GM12878 (cell line): Measurements from ENCODE around the gene RINL. TPM values are rescaled to one million over a fixed set of nuclear protein-coding genes. Genes with fewer than 3 reads are reported as not detected.
A peak's percentile ranks its signal among the peaks of the same experiment; 100 is the strongest.

Experiments used
- ATAC-seq: fragments of 200-7000 bp; cut with Tn5 transposase; 3 replicates; pipeline ENCODE4 v1.9.1; 2020; ENCODE audit warnings: mild to moderate bottlenecking, moderate library complexity
- BruUV-seq: library from RNA; stranded (reverse); fragments of 400-500 nt; replicated peaks from 2 replicates; lab custom pipeline; 2021; lab: Mats Ljungman, UMichigan
- CTCF ChIA-PET: fragments of 300-600 bp; sonication (Branson Sonifier 250); formaldehyde crosslinking; extraction: SDS; loops from one replicate; lab custom pipeline; 2021; ENCODE audit warnings: inconsistent platforms; lab: Yijun Ruan, JAX
- POLR2A ChIA-PET: fragments of 350-600 bp; formaldehyde crosslinking; extraction: SDS; loops from one replicate; lab custom pipeline; 2021; ENCODE audit warnings: inconsistent platforms; lab: Charles Lee
- RAD21 ChIA-PET: fragments of 300-600 bp; sonication (Branson Sonifier 250); formaldehyde crosslinking; loops from one replicate; lab custom pipeline; 2023; ENCODE audit warnings: antibody characterized with exemption; ENCODE audit not compliant: unreplicated experiment; lab: Charles Lee
- SMC1A ChIA-PET: fragments of 300-600 bp; sonication (Branson Sonifier 250); formaldehyde crosslinking; loops from one replicate; lab custom pipeline; 2023; ENCODE audit not compliant: unreplicated experiment, uncharacterized antibody; lab: Charles Lee
- DNase-seq: peaks from one replicate; pipeline ENCODE4 v3.0.0-alpha.2; 2011; ENCODE audit warnings: low read depth, low spot score
- FAIRE-seq: peaks from 3 replicates; lab custom pipeline; 2011; peaks lifted over from hg19 to GRCh38; lab: Jason Lieb, UNC
- H2AFZ ChIP-seq: 2 replicates; pipeline ENCODE4 v1.6.0; 2011; ENCODE audit warnings: low read depth, low read length, control low read depth; ENCODE audit not compliant: control insufficient read depth
- H3K27ac ChIP-seq: 2 replicates; pipeline ENCODE4 v1.5.1; 2011; ENCODE audit warnings: control low read depth; ENCODE audit not compliant: control insufficient read depth, insufficient read depth
- H3K27me3 ChIP-seq, 2 experiments: replicated peaks in 1 of 2; 2 replicates each; pipeline versions ENCODE4 v1.6.0 to v1.6.1; 2011; ENCODE audit warnings: low read length in 1 of 2; ENCODE audit not compliant: control insufficient read depth in 2 of 2, insufficient read depth in 2 of 2
- H3K36me3 ChIP-seq, 2 experiments: 2 replicates each; pipeline ENCODE4 v1.5.1; 2011; ENCODE audit warnings: low read length in 1 of 2; ENCODE audit not compliant: control insufficient read depth in 2 of 2, insufficient read depth in 2 of 2
- H3K4me1 ChIP-seq: 2 replicates; pipeline ENCODE4 v1.6.1; 2011; ENCODE audit warnings: mild to moderate bottlenecking, low read length, moderate library complexity, mixed read lengths; ENCODE audit not compliant: control insufficient read depth, insufficient read depth
- H3K4me2 ChIP-seq: 2 replicates; pipeline ENCODE4 v1.6.0; 2011; ENCODE audit warnings: control low read depth; ENCODE audit not compliant: control insufficient read depth, insufficient read depth
- H3K4me3 ChIP-seq: fragments of 200-600 bp; sonication (generic); 2 replicates; pipeline ENCODE4 v1.5.1; 2016
- H3K79me2 ChIP-seq: 2 replicates; pipeline ENCODE4 v1.6.0; 2011; ENCODE audit warnings: low read length; ENCODE audit not compliant: control insufficient read depth, insufficient read depth
- H3K9ac ChIP-seq: 2 replicates; pipeline ENCODE4 v1.8.0; 2011; ENCODE audit warnings: low read length, control low read depth, mixed read lengths; ENCODE audit not compliant: control insufficient read depth, insufficient read depth
- H3K9me3 ChIP-seq: replicated peaks from 3 replicates; pipeline ENCODE4 v1.5.1; 2011; ENCODE audit warnings: mild to moderate bottlenecking, low read length; ENCODE audit not compliant: control insufficient read depth, insufficient read depth
- H4K20me1 ChIP-seq: 2 replicates; pipeline ENCODE4 v1.6.0; 2011; ENCODE audit not compliant: control insufficient read depth, insufficient read depth
- BACH1 ChIP-seq: fragments of 450-650 bp; IDR thresholded peaks from 2 replicates; pipeline ENCODE4 v1.6.1; 2017; ENCODE audit warnings: mild to moderate bottlenecking, borderline replicate concordance
- CBFB ChIP-seq: IDR thresholded peaks from 2 replicates; pipeline ENCODE4 v1.6.1; 2016; ENCODE audit warnings: antibody characterized with exemption, low read depth
- DPF2 ChIP-seq: fragments of 450-650 bp; IDR thresholded peaks from 2 replicates; pipeline ENCODE4 v1.6.1; 2017; ENCODE audit warnings: mild to moderate bottlenecking
- ETV6 ChIP-seq, 2 experiments: fragments of 450-650 bp in 1 of 2; IDR thresholded peaks in 1 of 2; conservative IDR thresholded peaks in 1 of 2; 2 replicates each; pipeline ENCODE4 v1.6.1; 2014; ENCODE audit warnings: antibody characterized with exemption in 1 of 2, borderline replicate concordance in 1 of 2, low read depth in 1 of 2, mild to moderate bottlenecking in 1 of 2, moderate library complexity in 1 of 2
- FOS ChIP-seq: IDR thresholded peaks from 3 replicates; pipeline ENCODE4 v1.6.1; 2011; ENCODE audit warnings: borderline replicate concordance; ENCODE audit not compliant: insufficient read length; ENCODE audit errors: extremely low read depth
- GATAD2B ChIP-seq: fragments of 450-650 bp; conservative IDR thresholded peaks from 2 replicates; pipeline ENCODE4 v1.6.1; 2017; ENCODE audit warnings: low read depth, mild to moderate bottlenecking, moderate library complexity
- IKZF2 ChIP-seq, 2 experiments: fragments of 450-650 bp; IDR thresholded peaks; 2 replicates each; pipeline ENCODE4 v1.6.1; 2017; ENCODE audit warnings: mild to moderate bottlenecking in 2 of 2, moderate library complexity in 2 of 2
- KLF5 ChIP-seq: fragments of 450-650 bp; IDR thresholded peaks from 2 replicates; pipeline ENCODE4 v1.6.1; 2014; ENCODE audit warnings: mild to moderate bottlenecking; ENCODE audit not compliant: partially characterized antibody
- POLR2AphosphoS5 ChIP-seq: IDR thresholded peaks from 2 replicates; pipeline ENCODE4 v1.6.1; 2011; ENCODE audit warnings: mild to moderate bottlenecking, low read length, inconsistent platforms
- SIN3A ChIP-seq: IDR thresholded peaks from 2 replicates; pipeline ENCODE4 v1.6.1; 2012; ENCODE audit warnings: low read depth, low read length, improper control_type of control experiment
- SMARCA5 ChIP-seq: fragments of 450-650 bp; IDR thresholded peaks from 2 replicates; pipeline ENCODE4 v1.6.1; 2017; ENCODE audit warnings: mild to moderate bottlenecking
- SP1 ChIP-seq: IDR thresholded peaks from one replicate; pipeline ENCODE4 v1.6.1; 2011; ENCODE audit warnings: low read depth, low read length
- SREBF2 ChIP-seq: IDR thresholded peaks from 2 replicates; pipeline ENCODE4 v1.6.1; 2012; ENCODE audit warnings: mild to moderate bottlenecking, low read length
- SUPT20H ChIP-seq: IDR thresholded peaks from 2 replicates; pipeline ENCODE4 v1.6.1; 2011; ENCODE audit warnings: low read depth, mild to moderate bottlenecking, low read length, moderate library complexity, borderline replicate concordance; ENCODE audit not compliant: control insufficient read depth
- TBL1XR1 ChIP-seq: IDR thresholded peaks from 2 replicates; pipeline ENCODE4 v1.6.1; 2012; ENCODE audit warnings: low read depth, low read length, improper control_type of control experiment
- TCF12 ChIP-seq: IDR thresholded peaks from 2 replicates; pipeline ENCODE4 v1.6.1; 2011; ENCODE audit warnings: low read depth, mild to moderate bottlenecking, low read length
- YBX1 ChIP-seq: fragments of 450-650 bp; IDR thresholded peaks from 2 replicates; pipeline ENCODE4 v1.6.1; 2016; ENCODE audit warnings: antibody characterized with exemption
- ZBED1 ChIP-seq: IDR thresholded peaks from 2 replicates; pipeline ENCODE4 v1.6.1; 2016; ENCODE audit warnings: borderline replicate concordance
- ZNF207 ChIP-seq: fragments of 450-650 bp; IDR thresholded peaks from 2 replicates; pipeline ENCODE4 v1.6.1; 2014; ENCODE audit warnings: antibody characterized with exemption, mild to moderate bottlenecking, borderline replicate concordance
- ZSCAN29 ChIP-seq: fragments of 450-650 bp; IDR thresholded peaks from 2 replicates; pipeline ENCODE4 v1.6.1; 2017; ENCODE audit warnings: mild to moderate bottlenecking, moderate library complexity
- WGBS: methylation state at CpG from one replicate; pipeline ENCODE4 v1.1.6; 2016; ENCODE audit warnings: low lambda C conversion rate; ENCODE audit not compliant: insufficient replicate concordance, insufficient coverage; ENCODE audit errors: missing lambda C conversion rate; 5-methylcytosine and 5-hydroxymethylcytosine counted together
- in situ Hi-C: fragments of 300-500 bp; cut with MboI; formaldehyde crosslinking; loops from 9 replicates; pipeline ENCODE4 v1.14.3; 2018; ENCODE audit warnings: mixed read lengths
- intact Hi-C: fragments of 100-400 bp; cut with micrococcal nuclease; formaldehyde crosslinking; loops from one replicate; pipeline ENCODE4 v1.14.2; 2022; ENCODE audit not compliant: unreplicated experiment
- polyA plus RNA-seq, 11 experiments: library from polyadenylated mRNA; depleted of rRNA in 4 of 11; unstranded in 6 of 11; stranded (reverse) in 5 of 11; fragments of >200 nt; fragmentation: Nextera tagmentation in 4 of 11; fragmentation: Illumina TruSeq in 1 of 11; extraction: Ambion mirVana in 4 of 11; extraction: Trizol in 1 of 11; gene quantifications; 1 replicate in 1 of 11; 2 replicates in 10 of 11; pipeline versions ENCODE4 v1.2.1 to v1.2.3, GENCODE V29; 2011 to 2016; ENCODE audit warnings: inconsistent platforms in 2 of 11, missing spikeins in 2 of 11, low read depth in 1 of 11
- total RNA-seq, 4 experiments: library from RNA; depleted of rRNA in 3 of 4; stranded (reverse); fragments of >200 nt in 3 of 4; fragmentation: Illumina TruSeq in 1 of 4; extraction: Trizol in 1 of 4; gene quantifications; 2 replicates each; pipeline versions ENCODE4 v1.2.1 to v1.2.3, GENCODE V29; 2013 to 2021

The RINL gene
- total and polyA plus RNA-seq, 10 of the 15 experiments (the other 5 are each of a cell fraction or from before 2014, with no cell fraction given): 14.5 to 64.2 (median 47.6) TPM

DNA sequence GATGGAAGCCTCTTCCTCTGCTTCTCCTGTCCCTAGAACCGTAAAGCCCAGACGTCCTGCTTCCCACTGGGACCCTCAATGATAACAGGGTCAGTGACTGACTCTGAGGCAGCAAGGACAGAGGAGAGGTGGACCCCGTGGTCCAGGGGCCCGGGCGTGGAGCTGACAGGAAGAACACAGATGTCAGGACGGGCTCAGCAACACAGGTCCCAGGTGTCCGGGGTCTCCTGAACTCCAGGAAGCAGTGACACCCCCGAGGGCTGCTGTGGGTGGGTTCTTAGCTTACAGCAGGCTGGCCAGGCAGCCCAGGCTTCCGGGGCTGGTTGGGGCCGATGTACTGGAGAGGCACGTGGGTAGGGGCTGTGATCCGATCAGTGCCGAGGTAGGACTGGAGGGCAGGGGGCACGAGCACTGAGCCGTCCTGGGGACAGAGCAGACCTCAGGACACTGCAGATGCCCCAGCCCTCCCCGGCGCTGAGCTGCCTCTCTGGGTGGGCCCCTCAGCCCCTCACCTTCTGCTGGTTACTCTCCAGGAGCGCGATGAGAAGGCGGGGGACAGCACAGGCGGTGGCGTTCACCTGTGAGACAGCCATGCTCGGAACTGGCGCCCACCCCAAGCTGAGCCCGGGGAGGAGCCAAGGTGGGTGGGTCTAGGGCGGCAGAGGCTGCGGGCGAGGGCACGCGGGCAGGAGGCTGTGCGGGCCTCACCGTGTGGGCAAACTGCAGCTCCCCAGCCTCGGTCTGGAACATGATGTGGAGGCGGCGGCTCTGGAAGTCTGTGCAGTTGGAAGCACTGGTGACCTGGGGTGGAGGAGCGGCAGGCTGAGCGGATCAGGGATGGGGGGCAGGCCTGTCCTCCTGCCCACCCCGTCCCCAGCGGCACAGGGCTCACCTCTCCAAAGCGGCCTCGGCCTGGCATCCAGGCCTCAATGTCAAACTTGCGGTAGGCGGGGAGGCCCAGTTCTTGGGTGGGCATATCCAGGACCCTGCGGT is 37.5 kb upstream of the RINL start:
- Histone ChIP-seq H3K9ac (no peak overlapping the region), H3K4me1 (no peaks in the 10 kb centered on the region), H3K79me2 (no peaks in the 10 kb centered on the region), H2AFZ (no peak overlapping the region), H4K20me1 (no peaks in the 10 kb centered on the region), H3K4me2 (no peak overlapping the region), H3K4me3 (no peak overlapping the region), H3K27me3 (no peaks in the 10 kb centered on the region), H3K9me3 (no peaks in the 10 kb centered on the region), H3K36me3 (no peaks in the 10 kb centered on the region), H3K27ac (no peak overlapping the region)
- BruUV-seq: TSS peak; percentile 28
- FAIRE-seq (no peak), DNase-seq (no peak), ATAC-seq (no peak)
- TF ChIP-seq GATAD2B (no peak), POLR2AphosphoS5 (no peak), IKZF2 (IDR thresholded peaks at IDR 0.05) (no peak), TCF12 (no peak), TBL1XR1 (no peak), SREBF2 (no peak)
- POLR2A ChIA-PET: no interaction called here
- intact Hi-C loops (no loop called here), in situ Hi-C loops (no loop called here)
- 92% methylated on average over 44 of the region's 44 CpGs for WGBS
- SMC1A ChIA-PET: no interaction called here
- CTCF ChIA-PET: interaction anchor here (0.7 to 1.7 kb wide), 5 partner anchors 12 to 182 kb away, joined by 3 to 5 read pairs (median 3); partner anchors contain the start of genes MRPS12 and SARS2
- RAD21 ChIA-PET: no interaction called here

DNA sequence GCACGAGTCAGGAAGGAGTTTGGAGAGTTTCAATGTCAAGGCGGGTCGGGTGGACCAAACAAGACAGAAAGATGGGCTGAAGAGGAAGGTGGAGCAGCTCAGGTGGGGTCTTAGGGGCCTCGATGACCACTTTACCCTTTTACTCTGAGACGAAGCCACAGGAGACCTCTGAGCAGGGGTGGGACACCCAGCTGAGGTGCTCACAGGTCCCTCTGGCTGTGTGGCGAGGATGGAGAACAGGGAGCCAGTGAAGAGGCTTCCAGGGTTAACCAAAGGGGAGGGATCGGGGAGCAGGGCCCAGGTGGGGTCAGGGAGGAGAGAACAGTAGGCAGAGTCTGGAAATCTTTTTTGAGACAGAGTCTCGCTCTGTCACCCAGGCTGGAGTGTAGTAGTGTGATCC is 35.9 kb upstream of the RINL start:
- no peaks in the 10 kb centered on the region for H3K79me2 ChIP-seq
- ChIA-PET POLR2A (interaction anchor here (0.6 kb wide), 1 partner anchor 39 kb away, joined by 4 read pairs; no protein-coding TSS in a partner anchor), RAD21 (no interaction called here), SMC1A (no interaction called here), CTCF (interaction anchor here (1.6 to 1.8 kb wide), 4 partner anchors 13 to 277 kb away, joined by 3 to 5 read pairs (median 4); partner anchors contain the start of genes MRPS12 and SARS2)
- no peaks in the 10 kb centered on the region for H3K9me3 ChIP-seq
- H3K4me1 ChIP-seq: no peaks in the 10 kb centered on the region
- H3K4me3 ChIP-seq: no peak overlapping the region
- 81% methylated on average over 8 of the region's 8 CpGs for WGBS
- in situ Hi-C loops: no loop called here
- no peak overlapping the region for H3K4me2 ChIP-seq
- H3K36me3 ChIP-seq: no peaks in the 10 kb centered on the region
- no peak for ATAC-seq
- no peak overlapping the region for H2AFZ ChIP-seq
- no peak overlapping the region for H3K9ac ChIP-seq
- no peak overlapping the region for H3K27ac ChIP-seq
- no peaks in the 10 kb centered on the region for H4K20me1 ChIP-seq
- H3K27me3 ChIP-seq: no peaks in the 10 kb centered on the region
- FAIRE-seq: no peak
- BruUV-seq: no TSS peak
- no peak for DNase-seq
- intact Hi-C loops: no loop called here
- no peak for TF ChIP-seq BACH1
- TF ChIP-seq DPF2: no peak
- TF ChIP-seq FOS: no peak
- no peak for TF ChIP-seq SIN3A
- TF ChIP-seq SMARCA5: no peak
- TF ChIP-seq KLF5: no peak
- TF ChIP-seq POLR2AphosphoS5: no peak
- TF ChIP-seq ZSCAN29: no peak
- TF ChIP-seq YBX1: no peak
- no peak for TF ChIP-seq ZBED1
- TF ChIP-seq ZNF207: no peak
- no peak for TF ChIP-seq SUPT20H
- no peak for TF ChIP-seq CBFB
- TF ChIP-seq ETV6 (conservative IDR thresholded peaks at IDR 0.05 in 1 of 2, IDR thresholded peaks at IDR 0.05 in 1 of 2; ENCODE audit: borderline replicate concordance in 1 of 2, low read depth in 1 of 2): no peak
- TF ChIP-seq SP1: no peak
